ENCODE results near the gene TACC2.
"Not testable (repeated sequence)": the region's sequence is repeated elsewhere in the genome, so short reads cannot be mapped to it uniquely, and the experiment has no call there.

TACC2 gene

DNA sequence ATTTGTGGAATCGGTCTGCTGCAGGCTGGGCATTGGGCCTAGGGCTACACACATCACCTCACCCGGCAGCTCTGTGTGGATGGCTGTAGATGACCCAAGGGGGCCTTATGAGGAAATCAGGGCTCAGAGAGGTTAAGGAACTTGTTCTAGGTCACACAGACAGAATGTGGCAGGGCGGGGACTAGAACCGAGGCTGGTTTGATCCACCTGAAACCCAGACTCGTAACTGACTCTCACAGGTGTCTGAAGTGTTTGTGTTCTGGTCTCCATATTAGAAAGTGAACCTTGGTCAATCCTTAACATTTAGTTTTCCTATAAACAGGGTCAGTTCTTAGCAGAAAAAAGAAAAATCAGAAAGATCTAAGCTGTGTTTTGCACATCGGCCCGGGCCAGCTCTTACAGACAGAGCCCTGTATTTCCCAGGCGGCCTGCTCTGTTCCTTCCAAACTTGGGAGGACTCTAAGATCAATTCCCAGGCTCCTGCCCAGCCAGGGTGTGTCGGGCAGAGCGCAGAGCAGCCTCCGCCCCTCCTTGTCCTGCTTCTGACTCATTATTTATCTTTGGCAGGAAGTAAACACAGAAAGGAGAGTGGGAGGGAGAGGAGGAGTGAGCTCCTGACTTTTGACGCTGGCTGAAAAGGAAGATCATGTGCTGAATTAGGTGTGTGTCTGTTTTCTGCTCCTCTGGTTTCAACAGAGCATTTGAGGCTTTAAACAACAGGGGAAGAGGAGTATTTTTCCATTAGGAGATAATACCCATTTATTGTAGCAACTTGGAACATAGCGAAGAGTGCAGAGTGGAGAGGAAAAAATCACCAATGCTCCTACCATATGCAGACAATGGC lies 74.1 kb downstream of the TACC2 start:
- no peak for DNase-seq

DNA sequence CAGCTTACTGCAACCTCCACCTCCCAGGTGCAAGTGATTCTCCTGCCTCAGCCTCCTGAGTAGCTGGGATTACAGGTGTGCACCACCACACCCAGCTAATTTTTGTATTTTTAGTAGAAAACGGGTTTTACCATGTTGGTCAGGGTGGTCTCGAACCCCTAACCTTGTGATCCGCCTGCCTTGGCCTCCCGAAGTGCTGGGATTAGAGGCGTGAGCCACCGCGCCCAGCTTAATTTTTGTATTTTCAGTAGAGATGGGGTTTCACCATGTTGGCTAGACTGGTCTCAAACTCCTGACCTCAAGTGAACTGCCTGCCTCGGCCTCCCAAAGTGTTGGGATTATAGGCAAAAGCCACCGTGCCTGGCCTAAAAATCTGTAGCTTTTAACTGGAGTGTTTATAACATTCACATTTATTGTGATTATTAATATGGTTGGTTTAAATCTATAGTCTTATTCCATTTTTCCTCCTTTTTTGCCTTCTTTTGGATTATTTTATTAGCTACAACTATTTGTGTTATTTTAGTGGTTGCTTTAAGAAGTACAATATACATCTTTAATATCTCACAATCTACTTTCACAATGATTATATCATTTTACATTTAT lies 77.5 kb downstream of the TACC2 start:
- not testable (repeated sequence) for DNase-seq

DNA sequence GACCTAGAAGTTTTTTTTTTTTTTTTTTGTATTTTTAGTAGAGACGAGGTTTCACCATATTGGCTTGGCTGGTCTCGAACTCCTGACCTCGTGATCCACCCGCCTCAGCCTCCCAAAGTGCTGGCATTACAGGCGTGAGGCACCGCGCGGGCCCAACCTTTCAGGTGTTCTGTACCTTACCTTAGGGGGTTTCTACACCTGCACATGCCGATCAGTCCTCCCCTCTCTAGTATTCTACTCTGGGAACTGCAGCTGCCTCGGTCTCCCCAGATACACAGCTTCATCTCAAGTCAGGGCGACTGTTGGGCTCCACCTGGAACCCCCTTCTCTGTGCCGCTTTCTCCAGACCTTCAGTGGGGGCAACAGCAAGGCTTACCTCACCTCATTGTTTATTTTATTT lies 79.9 kb downstream of the TACC2 start:
- DNase-seq, result no peak

DNA sequence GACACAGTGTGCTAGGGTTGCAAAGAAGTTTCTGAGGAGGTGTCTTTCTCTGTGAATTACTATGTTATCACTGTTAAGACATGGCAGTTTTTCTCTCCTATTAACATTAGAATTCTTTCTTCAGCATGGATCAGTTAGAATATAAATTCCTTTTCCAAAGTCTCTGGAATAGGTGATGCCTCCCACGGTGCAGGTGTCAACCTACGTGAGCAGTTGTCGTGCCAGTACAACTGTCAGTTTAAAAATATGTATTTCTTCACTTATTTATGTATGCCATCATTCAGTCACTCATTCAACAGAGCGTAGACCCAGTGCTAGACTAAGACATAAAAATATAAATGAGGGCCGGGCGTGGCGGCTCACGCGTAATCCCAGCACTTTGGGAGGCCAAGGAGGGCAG lies 83.5 kb downstream of the TACC2 start:
- DNase-seq, result no peak

DNA sequence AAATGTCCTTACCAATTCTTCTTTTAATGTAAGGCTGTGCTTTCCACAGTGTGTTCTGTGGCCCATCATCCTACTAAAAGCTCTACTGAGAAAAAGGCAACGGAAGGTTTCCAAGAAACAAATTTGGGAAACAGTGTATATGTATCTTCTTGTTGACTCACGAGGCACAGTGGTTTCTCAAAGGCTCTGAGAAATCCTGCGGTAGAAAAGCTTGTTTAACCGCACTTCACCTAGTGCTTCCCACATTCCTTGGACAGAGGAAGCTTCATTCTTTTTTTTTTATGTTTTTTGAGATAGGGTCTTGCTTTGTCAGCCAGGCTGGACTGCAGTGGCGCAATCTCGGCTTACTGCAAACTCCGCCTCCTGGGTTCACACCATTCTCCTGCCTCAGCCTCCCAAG lies 84.5 kb downstream of the TACC2 start:
- DNase-seq, result no peak

DNA sequence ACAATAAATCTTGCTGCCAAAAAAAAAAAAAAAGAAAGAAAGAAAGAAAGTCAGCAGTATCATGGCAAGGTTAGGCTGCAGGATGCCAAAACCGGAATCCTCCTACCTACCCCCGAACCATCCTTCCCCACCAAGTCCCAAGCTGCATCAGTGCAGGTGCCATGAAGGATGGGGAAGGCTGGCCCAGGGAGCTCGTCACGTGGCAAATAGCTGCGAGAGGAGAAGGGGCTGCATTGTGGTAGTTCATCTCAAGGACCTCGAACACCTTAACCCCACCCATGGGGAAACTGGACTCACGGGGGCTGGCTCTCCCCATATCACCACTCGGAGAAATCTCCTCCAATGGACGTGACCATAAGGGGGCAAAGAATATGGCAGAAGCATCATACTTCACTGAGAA lies 86.2 kb downstream of the TACC2 start:
- no peak for DNase-seq

DNA sequence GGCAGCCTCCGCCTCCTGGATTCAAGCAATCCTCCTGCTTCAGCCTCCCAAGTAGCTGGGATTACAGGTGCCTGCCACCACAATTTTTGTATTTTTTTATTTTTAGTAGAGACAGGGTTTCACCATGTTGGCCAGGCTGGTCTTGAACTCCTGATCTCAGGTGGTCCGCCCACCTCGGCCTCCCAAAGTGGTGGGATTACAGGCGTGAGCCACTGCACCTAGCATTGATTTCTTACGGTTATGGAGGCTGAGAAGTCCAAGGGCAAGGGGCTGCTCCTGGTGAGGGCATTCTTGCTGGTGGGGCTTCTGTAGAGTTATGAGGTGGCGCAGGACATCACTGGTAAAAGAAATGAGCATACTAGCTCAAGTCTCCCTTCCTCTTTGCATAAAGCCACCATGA lies 86.9 kb downstream of the TACC2 start:
- not testable (repeated sequence) for DNase-seq

- DNase-seq, result no peak
These were observed 88.4 kb downstream of the TACC2 start for GRCh38 chr10:122077311-122077875.

DNA sequence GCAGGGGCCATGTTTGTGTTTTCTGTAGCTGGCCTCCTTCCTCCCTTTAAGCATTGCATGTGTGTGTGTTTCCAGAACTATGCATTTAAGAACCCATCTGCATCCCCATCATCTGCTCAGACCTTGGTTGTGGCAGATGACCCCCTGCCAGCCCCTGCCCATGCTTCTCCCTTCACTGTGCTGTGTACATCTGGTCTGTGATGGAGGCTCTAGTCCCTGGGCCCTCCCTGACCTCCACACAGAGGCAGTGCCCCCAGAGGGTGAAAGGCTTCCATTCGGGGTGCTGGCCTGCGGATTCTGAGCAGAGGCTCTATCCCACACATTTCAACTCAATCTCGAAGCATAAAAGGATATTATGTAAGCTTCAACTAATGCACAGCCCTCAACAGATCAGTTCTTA lies 89.4 kb downstream of the TACC2 start:
- DNase-seq, result no peak

DNA sequence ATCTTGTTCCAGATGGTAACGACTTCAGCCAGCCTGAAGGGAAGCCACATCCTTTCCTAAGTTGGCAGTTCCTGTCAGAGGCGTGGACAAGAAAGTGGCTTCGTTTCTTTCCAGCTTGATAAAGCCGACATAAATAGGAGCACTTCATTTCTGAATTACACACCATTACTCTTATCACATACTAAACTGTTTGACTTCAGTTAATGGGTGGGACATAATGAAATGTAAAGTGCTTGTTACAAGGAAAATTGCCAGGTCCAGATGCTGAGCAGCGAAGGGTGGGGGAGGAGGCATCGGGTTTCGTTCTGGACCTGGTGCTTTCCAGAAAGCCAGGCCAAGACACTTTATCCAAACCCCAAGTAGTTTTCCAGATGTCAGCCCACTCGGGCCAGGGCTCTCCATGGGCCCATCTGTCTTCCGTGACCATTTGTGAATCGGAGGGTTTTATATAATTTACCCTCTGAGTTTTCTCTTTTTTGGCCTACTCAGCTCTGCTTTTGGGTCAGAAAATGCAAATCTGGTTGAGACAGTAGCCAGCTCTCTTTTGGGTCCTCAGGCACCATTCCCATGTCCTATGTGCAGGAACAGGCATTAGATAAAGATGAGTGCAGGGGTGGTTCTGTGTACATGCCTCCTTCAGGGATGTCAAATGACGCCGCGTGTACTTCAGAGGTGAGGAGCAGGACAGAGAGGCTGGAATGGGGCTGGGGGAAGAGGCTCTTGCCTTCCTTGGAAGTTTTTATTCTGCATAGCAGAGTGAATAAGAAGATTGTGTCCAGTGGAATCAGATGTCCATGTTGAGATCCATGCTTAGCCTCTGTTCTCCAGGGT lies 90.2 kb downstream of the TACC2 start:
- no peak for DNase-seq

- DNase-seq, result no peak
These were observed 93.9 kb downstream of the TACC2 start for GRCh38 chr10:122082616-122083477.

DNA sequence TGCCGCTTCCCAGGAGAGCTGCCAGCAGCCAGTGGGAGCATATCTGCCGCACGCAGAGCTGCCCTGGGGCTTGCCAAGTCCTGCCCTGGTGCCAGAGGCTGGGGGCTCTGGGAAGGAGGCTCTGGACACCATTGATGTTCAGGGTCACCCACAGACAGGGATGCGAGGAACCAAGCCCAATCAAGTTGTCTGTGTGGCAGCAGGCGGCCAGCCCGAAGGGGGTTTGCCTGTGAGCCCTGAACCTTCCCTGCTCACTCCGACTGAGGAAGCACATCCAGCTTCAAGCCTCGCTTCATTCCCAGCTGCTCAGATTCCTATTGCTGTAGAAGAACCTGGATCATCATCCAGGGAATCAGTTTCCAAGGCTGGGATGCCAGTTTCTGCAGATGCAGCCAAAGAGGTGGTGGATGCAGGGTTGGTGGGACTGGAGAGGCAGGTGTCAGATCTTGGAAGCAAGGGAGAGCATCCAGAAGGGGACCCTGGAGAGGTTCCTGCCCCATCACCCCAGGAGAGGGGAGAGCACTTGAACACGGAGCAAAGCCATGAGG lies 94.6 kb downstream of the TACC2 start:
- no peak for DNase-seq

DNA sequence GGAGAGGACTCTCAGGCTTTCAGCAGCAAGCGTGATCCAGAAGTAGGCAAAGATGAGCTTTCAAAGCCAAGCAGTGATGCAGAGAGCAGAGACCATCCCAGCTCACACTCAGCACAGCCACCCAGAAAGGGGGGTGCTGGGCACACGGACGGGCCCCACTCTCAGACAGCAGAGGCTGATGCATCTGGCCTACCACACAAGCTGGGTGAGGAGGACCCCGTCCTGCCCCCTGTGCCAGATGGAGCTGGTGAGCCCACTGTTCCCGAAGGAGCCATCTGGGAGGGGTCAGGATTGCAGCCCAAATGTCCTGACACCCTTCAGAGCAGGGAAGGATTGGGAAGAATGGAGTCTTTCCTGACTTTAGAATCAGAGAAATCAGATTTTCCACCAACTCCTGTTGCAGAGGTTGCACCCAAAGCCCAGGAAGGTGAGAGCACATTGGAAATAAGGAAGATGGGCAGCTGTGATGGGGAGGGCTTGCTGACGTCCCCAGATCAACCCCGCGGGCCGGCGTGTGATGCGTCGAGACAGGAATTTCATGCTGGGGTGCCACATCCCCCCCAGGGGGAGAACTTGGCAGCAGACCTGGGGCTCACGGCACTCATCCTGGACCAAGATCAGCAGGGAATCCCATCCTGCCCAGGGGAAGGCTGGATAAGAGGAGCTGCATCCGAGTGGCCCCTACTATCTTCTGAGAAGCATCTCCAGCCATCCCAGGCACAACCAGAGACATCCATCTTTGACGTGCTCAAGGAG lies 95.5 kb downstream of the TACC2 start:
- DNase-seq, result no peak

GRCh38 chr10:122085423-122085911 lies 96.5 kb downstream of the TACC2 start:
- DNase-seq, result no peak

DNA sequence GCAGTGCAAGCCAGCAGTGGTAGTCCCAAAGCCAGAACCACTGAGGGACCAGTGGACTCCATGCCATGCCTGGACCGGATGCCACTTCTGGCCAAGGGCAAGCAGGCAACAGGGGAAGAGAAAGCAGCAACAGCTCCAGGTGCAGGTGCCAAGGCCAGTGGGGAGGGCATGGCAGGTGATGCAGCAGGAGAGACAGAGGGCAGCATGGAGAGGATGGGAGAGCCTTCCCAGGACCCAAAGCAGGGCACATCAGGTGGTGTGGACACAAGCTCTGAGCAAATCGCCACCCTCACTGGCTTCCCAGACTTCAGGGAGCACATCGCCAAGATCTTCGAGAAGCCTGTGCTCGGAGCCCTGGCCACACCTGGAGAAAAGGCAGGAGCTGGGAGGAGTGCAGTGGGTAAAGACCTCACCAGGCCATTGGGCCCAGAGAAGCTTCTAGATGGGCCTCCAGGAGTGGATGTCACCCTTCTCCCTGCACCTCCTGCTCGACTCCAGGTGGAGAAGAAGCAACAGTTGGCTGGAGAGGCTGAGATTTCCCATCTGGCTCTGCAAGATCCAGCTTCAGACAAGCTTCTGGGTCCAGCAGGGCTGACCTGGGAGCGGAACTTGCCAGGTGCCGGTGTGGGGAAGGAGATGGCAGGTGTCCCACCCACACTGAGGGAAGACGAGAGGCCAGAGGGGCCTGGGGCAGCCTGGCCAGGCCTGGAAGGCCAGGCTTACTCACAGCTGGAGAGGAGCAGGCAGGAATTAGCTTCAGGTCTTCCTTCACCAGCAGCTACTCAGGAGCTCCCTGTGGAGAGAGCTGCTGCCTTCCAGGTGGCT lies 97.7 kb downstream of the TACC2 start:
- no peak for DNase-seq

GRCh38 chr10:122087436-122087835 lies 98.5 kb downstream of the TACC2 start:
- no peak for DNase-seq

- no peak for DNase-seq
These were observed 100.5 kb downstream of the TACC2 start for GRCh38 chr10:122089311-122090017.

GRCh38 chr10:122091722-122092121 lies 102.8 kb downstream of the TACC2 start:
- no peak for DNase-seq

- DNase-seq, result no peak
These were observed 104.1 kb downstream of the TACC2 start for GRCh38 chr10:122093076-122093475.

Data from activated naive CD4-positive, alpha-beta T cell treated with Interleukin-2 at 50 U/mL for 16 hours (primary cell).